NCI-H69 (cell line): ENCODE results near the gene NTRK3.

Experiments used
- DNase-seq: peaks from one replicate; lab custom pipeline; 2025; lab: John Stamatoyannopoulos, UW

Gene NTRK3

DNA sequence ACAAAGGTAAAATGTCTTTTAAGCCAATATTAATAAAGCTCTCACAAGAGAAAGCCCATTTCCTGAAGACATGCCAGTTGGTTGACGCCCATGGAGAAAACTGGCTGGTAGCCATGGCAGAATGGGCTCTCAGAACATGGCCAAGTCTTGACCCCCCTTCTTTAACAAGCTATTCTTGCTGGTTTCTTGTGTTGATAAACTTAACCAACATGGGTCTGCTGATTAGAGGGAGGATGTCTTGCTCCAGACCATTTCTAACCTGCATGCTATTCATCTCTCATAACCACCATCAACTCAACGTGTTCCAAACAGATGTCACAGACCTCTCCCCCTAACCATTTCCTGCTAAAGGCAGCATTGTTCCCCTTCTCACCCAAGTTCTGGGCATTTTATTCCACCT, 25.7 kb downstream of the NTRK3 start:
- DNase-seq, result no peak

GRCh38 chr15:88225461-88225860, 31.1 kb downstream of the NTRK3 start:
- no peak for DNase-seq

DNA sequence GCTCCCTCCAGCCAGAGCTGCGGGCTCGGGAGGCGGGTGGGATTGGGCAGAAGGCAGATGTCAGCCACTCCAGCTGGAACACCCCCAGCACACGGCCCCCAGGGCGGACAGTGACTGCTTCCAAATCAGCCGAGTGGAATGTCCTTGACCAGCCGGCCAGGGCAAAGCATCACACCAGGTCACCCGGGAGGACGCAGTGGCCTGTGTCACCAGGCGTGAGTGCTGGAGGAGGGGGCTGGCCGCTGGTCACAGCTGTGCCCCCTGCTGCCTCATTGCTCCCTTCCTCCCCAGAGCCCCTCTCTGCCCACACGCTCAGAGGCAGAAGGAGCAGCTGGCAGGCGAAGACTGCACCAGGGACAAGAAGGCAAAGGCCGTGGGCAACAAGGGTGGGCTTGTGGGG, 33.5 kb downstream of the NTRK3 start:
- no peak for DNase-seq

- DNase-seq, result no peak
Measured at GRCh38 chr15:88221836-88222235, 34.7 kb downstream of the NTRK3 start.

- no peak for DNase-seq
Measured at GRCh38 chr15:88220443-88221335, 35.9 kb downstream of the NTRK3 start.

DNA sequence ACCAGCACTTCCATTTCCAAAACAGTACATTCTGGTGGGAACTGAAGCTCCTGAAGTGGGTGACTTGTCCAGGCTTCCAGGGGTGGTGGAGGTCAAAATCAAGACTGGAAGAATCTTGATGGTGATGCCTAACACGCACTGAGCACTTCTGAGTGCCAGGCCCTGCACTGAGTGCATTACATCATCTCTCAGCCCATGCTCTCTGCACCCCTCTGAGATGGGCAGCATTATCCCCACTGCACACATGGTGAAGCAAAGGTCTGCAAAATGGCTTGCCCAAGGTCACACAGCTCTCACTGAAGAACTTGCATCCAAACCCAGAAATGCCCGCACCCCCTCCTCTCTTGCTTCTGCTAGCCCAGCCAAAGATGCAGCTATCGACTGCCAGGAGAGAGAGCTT, 36.9 kb downstream of the NTRK3 start:
- no peak for DNase-seq

DNA sequence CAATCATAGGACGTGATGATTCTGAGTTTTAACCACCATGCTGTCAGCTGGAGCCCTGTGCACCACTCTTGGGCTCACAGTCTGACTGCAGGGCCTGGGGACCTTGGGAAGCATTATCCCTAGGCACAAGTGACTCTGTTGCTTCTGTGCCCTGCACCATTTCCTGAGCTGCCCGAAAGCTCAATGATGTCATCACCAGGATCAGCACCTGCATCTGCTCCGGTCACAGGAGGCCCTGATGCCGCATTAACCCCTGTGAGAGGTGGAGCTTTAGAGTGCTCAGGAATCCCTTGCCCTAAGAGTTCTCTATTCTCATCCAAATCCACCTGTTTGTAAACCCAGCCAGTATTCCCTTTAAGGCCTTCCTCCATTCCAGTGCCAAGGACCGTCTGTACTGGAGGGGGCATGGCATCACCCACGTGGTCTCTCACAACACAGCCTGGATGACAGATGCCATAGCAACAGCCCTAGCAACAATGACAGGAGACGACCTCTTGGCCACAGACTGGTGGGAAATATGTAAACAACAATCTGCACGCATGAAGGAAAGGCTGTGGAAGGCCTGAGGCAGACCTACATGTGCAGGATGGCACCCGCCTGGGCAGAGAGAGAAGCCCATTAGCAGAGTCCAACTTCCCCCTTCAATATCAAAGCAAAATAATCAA, 37.9 kb downstream of the NTRK3 start:
- DNase-seq, result no peak

DNA sequence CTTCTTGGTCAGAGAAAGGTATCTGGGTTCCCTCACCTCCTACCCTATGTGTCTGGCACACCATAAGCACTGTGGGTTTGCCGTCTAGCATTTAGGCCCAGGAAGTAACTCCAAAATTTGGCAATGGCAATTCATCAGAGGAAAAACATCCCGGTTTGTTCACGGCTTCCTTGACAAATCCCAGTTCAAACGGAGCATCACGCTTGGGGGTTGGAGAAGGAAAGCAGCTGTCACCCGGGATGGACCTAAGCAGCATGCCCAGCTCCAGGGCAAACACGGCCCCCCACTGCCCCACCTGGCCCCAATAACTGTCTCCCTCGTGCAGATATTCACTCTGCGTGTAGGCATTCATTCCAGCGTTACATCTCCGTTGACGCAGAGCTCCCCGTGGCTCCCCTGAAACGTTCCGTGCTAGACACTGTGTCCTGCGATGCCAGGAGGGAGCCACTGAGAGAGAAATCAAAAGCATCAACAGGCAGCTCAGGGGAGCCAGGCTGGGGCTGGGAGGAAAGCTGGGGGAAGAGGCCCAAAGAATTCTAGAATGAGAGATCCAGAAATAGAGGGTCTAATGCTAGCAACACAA, 41.4 kb downstream of the NTRK3 start:
- no peak for DNase-seq

DNA sequence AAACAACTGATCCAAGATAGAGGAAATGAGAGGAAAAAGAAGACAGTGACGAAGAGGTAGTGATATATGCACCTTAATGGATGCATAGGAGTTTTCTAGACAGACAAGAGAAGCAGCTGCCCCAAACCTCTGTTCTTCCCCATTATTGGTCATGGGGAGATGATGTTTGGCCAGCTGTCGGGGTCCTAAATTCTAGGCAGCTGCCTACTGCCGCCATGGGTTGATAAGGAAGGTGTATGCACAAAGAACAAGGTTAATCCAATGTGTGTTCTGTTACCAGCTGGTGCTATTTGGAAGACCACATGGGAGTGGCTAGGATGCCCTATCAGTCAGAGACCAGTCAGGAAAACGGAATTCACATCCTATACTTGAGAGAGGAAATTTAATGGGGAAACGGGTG, 47.4 kb downstream of the NTRK3 start:
- no peak for DNase-seq

DNA sequence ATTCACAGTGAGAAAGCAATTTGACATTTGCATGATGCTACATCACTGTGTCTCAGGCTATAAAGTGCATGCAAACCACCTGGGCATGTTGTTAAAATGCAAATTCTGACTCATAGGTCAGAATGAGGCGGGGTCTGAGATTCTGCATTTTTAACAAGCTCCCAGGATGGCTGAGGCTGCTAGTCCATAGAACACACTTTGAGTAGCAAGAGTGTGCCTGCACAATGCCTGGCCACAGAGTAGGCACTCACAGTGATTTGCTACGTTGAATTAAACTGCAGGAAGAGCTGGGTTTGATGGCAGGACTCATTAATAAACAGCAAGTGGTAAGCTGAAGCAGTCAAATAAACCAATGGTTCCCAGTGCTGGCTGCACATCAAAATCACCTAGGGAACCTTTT, 48.1 kb downstream of the NTRK3 start:
- DNase-seq, result no peak

DNA sequence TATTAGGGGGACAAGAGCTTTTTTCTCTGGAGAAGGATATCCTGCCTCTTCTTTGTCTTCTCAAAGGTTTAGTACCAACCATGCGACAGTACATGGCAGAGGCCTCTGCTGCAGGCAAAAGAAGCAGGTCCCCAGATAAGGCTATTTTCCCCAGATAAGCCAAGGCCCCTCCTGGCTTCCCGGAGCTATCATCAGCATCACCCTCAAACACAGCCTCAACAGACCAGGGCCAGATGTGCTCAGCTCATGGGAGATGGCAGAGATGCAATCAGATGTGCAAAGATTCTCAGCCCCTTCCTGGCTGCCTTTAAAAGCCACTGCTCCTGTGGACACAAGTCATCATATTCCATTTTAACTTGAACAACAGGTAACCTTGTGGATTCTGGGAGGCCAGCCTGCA, 49.0 kb downstream of the NTRK3 start:
- no peak for DNase-seq

DNA sequence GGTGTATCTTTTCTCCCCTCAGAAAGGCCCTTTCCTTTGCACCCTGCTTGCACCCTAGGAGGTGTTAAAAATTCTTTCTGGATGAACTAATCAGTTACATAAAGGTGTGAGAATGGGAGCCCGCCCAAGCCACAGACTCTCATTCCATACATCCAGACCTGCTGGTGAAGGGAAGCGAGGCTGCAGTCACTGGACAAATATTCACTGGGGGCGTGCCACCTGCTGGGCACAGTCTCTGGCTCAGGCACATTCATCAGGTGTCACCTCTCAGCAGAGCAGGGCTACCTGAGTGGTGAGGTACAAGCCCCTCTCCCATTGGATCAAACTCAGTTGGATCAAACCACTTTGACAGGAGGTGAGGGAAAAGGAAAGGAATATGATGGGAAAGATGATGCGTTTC, 52.0 kb downstream of the NTRK3 start:
- no peak for DNase-seq

DNA sequence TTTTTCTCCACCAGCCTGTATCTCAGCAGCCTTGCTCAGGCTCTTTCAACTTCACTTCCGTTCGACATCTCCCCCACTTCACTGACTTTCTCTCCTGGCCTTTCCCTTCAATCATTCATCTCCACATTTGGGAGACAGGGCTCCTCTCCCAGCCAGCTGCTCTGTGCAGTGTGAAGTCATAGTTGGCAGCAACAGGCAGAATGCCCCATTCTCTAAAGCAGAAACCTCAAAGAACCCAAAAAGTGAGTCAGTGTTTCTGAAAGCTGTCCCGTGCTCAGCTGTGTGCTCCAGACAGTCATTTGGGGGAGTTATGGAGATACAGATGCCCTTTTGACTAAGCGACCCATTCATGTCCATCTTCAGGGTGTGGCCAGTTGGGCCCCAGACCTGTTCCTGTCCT, 54.3 kb downstream of the NTRK3 start:
- no peak for DNase-seq

GRCh38 chr15:88201207-88201606, 55.3 kb downstream of the NTRK3 start:
- no peak for DNase-seq

DNA sequence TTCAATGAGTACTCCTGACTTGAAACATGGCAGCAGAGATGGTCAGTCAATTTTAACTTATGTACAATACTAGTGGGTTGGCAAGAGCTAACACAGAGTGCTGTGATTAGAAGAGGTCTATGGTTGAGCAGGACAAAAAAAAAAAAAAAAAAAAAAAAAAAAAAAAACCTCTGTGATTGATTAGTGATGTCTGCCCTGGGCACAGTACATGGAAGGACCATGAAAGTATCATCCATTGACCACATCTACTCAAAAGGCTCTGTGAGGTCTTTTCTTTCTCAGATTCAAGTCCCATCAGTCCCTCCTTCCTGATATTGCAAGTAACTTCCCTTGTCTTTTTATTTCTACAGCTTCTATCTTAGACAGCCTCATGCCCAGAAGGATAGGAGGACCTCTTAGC, 59.6 kb downstream of the NTRK3 start:
- no peak for DNase-seq

DNA sequence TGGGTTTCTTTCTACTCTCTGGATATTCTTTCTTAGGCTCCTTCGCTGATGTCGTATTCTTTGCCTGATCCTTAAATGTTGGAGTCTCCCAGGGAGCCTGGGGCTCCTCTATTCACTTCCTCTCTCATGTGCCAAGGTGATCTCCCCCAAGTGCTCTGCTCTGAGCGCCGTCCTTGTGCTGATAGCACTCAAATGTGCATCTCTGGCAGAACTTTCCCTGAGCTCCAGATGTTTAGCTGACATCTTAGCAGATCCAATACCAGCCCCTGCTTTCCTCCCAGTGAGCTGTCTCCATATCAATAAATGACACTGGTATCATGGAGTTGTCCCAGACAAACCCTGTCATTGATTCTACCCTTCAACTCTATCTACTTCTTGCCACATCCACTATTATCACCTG, 62.4 kb downstream of the NTRK3 start:
- DNase-seq, result no peak

DNA sequence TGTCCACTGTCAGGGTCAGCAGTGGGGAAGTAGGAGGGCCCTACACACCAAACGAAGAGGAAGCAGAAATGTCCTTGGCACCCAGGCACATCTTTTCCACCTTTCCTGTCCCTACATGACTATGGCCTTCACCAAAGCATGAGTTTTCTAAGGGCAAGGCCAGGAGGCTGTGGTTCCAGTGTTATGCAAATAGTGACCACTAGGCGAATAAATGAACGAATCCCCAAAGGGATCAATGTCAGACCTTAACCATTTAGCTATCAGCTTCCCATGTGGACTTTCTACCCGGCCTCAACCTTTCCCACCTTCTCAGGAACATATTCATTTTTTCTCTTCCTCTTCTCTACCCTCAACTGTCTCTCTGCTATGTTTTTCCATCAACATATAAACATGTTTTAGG, 63.1 kb downstream of the NTRK3 start:
- no peak for DNase-seq

DNA sequence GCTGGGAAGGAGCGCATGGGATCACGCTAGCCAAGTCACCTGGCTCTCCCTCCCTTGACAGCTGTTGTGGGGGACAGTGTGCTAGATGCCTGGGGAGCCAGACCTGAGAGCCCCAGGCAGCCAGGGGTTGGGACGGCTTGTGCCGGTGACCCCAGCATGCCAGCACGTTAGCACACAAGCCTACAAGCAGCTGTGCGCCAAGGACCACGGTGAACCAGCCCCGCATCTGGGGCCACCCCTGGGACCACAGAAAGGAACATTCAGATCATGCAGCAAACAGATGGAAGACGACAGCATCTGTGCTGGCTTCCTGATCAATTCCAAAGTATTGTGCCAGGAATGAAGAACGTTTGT, 64.8 kb downstream of the NTRK3 start:
- no peak for DNase-seq

DNA sequence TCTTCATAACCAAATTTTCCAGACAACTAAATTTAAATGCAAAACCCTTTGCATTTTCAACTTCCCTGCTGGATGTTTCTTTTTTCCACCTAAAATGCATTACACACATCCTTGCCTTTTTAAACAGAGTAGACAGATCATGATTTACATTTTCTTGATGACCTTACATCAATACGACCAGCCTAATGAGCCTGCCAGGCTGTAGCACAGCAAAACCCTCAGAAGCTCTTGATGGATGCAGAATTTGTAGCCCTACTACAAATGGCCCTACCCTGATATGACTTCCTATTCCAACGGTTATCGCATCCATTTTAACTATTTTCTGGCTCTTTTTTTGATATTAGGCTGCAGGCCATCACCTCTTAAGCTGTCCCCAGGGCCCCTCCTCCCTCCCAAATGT, 66.3 kb downstream of the NTRK3 start:
- DNase-seq, result no peak

GRCh38 chr15:88188300-88188699, 68.2 kb downstream of the NTRK3 start:
- DNase-seq, result no peak

DNA sequence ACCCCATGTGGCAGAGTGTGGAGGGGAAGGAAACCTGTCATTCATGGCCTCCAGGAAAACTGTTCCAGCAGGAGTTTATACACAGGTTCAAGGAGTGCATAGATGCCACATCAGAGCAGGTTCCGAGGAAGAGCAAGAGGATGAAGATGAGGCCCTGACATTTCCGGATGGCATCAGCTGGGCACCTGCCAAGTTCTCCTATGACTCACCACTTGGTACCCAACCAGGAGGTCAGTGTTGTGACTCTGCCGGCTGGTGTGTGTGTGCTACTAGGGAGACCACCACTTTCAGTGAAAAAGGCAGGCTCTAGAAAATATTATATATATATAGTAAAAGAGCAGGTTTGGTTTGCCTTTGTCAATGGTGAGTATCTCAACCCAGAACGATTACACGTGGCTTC, 69.3 kb downstream of the NTRK3 start:
- no peak for DNase-seq

DNA sequence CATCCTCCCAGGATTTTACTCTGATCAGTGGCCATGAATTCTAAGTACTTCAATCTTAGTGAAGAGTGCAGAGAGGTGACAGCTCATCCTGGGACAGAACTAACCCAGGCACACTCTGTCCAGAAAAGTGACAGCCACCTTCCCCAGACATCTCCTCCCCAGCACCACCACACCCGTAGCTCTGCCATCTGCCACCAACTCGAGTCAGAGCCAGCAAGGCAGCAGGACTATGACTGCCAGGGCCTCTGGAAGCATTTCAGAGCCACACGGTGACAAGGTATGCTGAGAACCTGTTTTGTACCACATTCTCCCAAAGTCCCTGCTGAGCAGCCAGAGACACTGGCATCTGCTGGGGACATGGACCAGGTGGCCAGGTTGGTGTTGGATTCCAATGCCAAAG, 71.0 kb downstream of the NTRK3 start:
- no peak for DNase-seq

GRCh38 chr15:88181613-88182012, 74.9 kb downstream of the NTRK3 start:
- DNase-seq, result no peak
